Fibroblast of the aortic adventitia (primary cell): ENCODE data around the gene CABP7. TPM values are rescaled to one million over a fixed set of nuclear protein-coding genes. Genes with fewer than 3 reads are reported as not detected.

Source experiments
- DNase-seq: peaks from one replicate; pipeline ENCODE4 v3.0.0-alpha.2; 2010; ENCODE audit warnings: low read depth
- H3K4me3 ChIP-seq: 2 replicates; pipeline ENCODE4 v1.5.1; 2011; ENCODE audit warnings: low read depth, mild to moderate bottlenecking, control low read depth, low read length, moderate library complexity
- total RNA-seq: library from RNA; depleted of rRNA; stranded (reverse); fragments of >200 nt; gene quantifications from 2 replicates; pipeline ENCODE4 v1.2.3, GENCODE V29; 2012; ENCODE audit warnings: low replicate concordance
- TF ChIP-seq, protein P1 (sequence below): IDR thresholded peaks from 2 replicates; pipeline ENCODE4 v1.5.1; 2011; ENCODE audit warnings: mild to moderate bottlenecking, low read length, control low read depth, inconsistent platforms; ENCODE audit not compliant: insufficient read depth

CABP7 gene
- total RNA-seq, 1 donor: not detected

DNA sequence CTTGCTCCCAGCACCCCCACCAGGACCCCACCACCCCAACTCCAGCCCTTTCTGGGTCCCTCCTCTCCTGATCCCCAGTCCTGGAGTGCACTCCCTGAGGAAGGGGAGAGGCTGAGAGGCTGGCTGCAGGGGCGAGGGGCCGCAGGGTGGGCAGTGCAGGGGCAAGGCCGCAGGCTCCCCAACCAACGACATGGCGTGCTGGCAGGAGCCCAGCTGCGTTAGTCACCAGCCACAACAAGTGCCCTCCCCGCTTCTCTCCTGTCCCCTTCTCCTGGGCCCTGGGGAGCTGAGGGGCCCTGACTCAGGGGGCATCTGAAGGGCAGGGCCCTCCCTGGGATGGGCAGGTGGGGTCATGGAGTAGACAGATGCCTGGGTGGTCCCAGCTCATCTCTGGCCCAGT is 2.3 kb downstream of the CABP7 start:
- TF ChIP-seq, protein P1, sequence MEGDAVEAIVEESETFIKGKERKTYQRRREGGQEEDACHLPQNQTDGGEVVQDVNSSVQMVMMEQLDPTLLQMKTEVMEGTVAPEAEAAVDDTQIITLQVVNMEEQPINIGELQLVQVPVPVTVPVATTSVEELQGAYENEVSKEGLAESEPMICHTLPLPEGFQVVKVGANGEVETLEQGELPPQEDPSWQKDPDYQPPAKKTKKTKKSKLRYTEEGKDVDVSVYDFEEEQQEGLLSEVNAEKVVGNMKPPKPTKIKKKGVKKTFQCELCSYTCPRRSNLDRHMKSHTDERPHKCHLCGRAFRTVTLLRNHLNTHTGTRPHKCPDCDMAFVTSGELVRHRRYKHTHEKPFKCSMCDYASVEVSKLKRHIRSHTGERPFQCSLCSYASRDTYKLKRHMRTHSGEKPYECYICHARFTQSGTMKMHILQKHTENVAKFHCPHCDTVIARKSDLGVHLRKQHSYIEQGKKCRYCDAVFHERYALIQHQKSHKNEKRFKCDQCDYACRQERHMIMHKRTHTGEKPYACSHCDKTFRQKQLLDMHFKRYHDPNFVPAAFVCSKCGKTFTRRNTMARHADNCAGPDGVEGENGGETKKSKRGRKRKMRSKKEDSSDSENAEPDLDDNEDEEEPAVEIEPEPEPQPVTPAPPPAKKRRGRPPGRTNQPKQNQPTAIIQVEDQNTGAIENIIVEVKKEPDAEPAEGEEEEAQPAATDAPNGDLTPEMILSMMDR: no peak
- no peak overlapping the region for H3K4me3 ChIP-seq
- DNase-seq: no peak

DNA sequence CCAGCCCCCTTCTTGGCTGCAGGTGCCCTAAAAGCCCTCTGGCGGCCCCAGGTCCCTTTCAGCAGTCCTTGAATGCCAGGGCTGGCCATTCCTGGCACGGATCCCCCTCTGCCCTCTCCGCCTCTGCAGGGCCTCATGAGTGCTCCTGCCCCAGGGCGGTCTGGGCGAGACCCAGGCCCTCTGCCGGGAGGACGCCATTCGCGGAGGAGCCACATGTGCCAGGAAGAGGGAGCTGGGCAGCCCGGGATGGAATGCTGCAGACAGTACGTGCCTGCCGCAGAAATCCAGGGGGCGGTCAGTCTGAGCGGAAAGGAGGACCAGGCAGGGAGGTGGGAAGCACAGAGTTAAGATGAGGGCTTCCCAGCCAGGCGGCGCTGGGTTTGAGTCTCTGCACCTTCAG is 2.8 kb downstream of the CABP7 start:
- H3K4me3 ChIP-seq: no peak overlapping the region
- no peak for DNase-seq
- TF ChIP-seq, protein P1: no peak

DNA sequence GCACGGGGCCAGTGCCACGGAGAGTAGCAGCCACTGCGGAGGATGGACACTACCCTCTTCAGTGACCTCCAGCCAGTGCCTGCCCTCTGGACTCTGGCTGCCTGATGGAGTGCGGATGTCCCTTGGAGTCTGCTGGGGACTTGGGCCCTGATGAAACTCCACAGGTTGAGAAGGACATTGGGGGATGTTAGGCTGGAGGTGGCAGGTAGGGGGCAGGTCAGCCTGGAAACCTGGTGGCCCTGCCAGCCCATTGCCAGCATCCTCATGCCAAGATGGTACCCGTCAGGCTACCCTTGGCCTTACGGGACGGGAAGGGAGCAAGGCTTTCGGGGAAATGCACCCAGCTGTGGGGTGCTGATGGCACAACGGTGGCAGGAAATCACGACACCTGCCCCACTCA is 4.0 kb downstream of the CABP7 start:
- TF ChIP-seq, protein P1: no peak
- no peak overlapping the region for H3K4me3 ChIP-seq
- DNase-seq: no peak

DNA sequence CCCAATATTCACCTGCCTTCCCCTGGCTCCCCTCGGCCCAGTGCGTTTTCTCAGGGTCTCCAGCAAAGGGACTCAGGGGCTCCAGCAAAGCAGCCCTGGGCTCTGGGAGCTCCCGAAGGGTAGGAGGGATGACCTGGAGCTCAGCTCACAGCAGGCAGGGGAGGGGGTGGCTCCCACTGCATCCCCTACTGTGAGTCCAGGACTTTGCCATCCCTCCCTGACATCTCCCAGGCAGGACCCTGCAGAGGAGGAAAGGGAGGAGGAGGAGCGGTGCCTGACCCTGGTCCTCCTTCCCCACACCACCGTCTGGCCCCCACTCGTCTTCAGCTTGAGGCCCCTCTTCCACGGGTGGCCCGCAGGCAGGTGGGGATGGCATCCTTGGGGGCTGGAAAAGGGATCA is 5.0 kb downstream of the CABP7 start:
- DNase-seq: no peak
- H3K4me3 ChIP-seq: no peak overlapping the region

DNA sequence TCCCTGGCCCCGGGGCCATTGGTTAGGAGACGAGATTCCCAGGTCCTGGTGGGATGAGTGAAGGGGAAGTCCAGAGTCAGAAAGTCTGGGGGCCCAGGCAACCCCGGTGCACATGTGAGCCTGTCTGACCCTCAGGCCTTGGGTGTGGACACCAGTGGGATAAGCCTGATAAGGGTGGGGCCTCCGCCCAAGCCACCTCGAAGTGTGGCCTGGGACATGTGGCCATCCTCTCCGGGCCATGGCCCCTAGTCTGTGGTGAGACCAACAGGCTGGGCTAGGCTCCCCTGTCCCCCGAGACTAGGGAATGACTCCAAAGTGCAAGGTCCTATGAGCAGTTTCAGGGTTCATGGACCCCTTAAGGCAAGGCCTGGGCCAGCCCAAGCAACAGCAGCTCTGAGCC is 6.3 kb downstream of the CABP7 start:
- TF ChIP-seq, protein P1: no peak
- no peak overlapping the region for H3K4me3 ChIP-seq
- no peak for DNase-seq

More for the DNA sequence above, 5.0 kb downstream of the CABP7 start:
- TF ChIP-seq, protein P1: no peak

DNA sequence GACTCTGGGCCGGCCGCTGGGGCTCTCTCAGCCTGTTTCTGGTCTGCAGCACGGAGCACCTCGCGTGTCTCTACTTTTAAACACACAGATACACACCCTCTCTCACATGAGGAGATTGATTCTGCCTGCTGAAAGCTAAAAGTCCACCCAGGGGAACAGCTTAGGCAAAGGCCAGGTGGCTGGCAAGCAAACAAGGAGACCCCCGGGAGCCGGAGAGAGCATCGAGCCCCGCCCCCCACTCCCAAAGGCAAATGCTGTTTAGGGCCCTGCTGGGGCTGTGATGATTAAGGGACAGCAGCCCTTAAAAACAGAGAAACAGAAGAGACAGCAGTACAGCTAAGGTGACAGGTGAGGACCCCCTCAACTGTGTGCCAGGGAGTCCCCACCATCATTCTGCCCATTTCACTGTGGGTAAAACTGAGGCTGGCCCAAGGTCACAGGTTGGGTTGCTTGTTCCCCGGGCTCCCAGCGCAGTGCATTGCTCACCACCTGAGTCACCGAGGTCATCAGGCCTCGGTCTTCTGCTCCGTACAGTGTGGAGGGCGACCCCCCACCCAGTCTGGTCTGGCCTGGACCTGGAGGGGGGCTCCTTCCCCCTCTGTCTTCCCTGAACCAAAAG is 6.8 kb downstream of the CABP7 start:
- no peak for DNase-seq
- TF ChIP-seq, protein P1: no peak
- H3K4me3 ChIP-seq: no peak overlapping the region

DNA sequence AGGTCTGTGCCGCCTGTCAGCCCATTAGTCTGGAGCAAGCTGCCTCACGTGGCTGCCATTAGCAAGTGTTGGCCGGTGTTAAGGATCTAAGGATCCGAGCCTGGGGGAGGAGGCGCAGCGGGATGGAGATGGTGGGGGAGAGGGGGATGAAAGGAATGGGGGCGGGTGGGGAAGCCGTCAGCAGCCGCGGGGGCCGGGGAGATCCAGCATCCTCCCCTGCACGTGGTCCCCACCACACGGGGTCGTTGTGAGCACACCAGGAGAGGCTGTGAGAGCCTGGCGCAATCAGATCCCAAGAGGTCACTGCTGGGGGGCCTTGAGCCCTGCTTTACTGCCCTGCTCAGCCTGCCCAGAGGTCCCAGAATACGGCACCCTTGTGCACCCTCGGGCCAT is 7.3 kb downstream of the CABP7 start:
- no peak overlapping the region for H3K4me3 ChIP-seq
- TF ChIP-seq, protein P1: peak; percentile 36
- DNase-seq: peak; percentile 35
